HepG2 (cell line): ENCODE data around the gene SIVA1. TPM values are rescaled to one million over a fixed set of nuclear protein-coding genes. Genes with fewer than 3 reads are reported as not detected.

ENCODE experiments used
- FOXO1 ChIP-seq: sonication (generic); formaldehyde crosslinking; IDR thresholded peaks from 2 replicates; pipeline ENCODE4 v1.4.0; 2020; ENCODE audit warnings: missing genetic modification reagents
- HDAC6 ChIP-seq: fragments of 200-600 bp; sonication (generic); IDR thresholded peaks from 2 replicates; pipeline ENCODE4 v1.7.0; 2017; ENCODE audit warnings: mild to moderate bottlenecking, antibody characterized with exemption, low read length, low read depth
- HNRNPH1 ChIP-seq: fragments of 200-400 bp; formaldehyde crosslinking; optimal IDR thresholded peaks from 2 replicates; pipeline ENCODE3; 2017; ENCODE audit warnings: mild to moderate bottlenecking, low read depth, low read length
- KDM5A ChIP-seq: fragments of 200-600 bp; sonication (generic); IDR thresholded peaks from 2 replicates; pipeline ENCODE4 v1.7.0; 2018; ENCODE audit warnings: antibody characterized with exemption, mild to moderate bottlenecking, low read length, borderline replicate concordance
- SNAI1 ChIP-seq: sonication (generic); formaldehyde crosslinking; IDR thresholded peaks from 2 replicates; pipeline ENCODE4 v1.5.0; 2020; ENCODE audit warnings: mild to moderate bottlenecking, missing genetic modification reagents, borderline replicate concordance
- SRSF1 ChIP-seq: fragments of 200-400 bp; formaldehyde crosslinking; optimal IDR thresholded peaks from 2 replicates; pipeline ENCODE3; 2017; ENCODE audit warnings: mild to moderate bottlenecking, low read depth, low read length, moderate library complexity
- ZEB1 ChIP-seq: IDR thresholded peaks from 2 replicates; pipeline ENCODE4 v1.6.1; 2012; ENCODE audit warnings: mild to moderate bottlenecking, low read depth, inconsistent platforms; ENCODE audit not compliant: insufficient replicate concordance
- ZNF350 ChIP-seq: sonication (generic); formaldehyde crosslinking; IDR thresholded peaks from 2 replicates; pipeline ENCODE4 v1.4.0; 2020; ENCODE audit warnings: mild to moderate bottlenecking, low read depth, missing genetic modification reagents, borderline replicate concordance
- ZNF496 ChIP-seq: sonication (generic); formaldehyde crosslinking; IDR thresholded peaks from 2 replicates; pipeline ENCODE4 v1.8.1; 2023; ENCODE audit warnings: mild to moderate bottlenecking, moderate library complexity, missing genetic modification reagents; ENCODE audit not compliant: insufficient replicate concordance
- polyA plus RNA-seq, 8 experiments: library from polyadenylated mRNA; depleted of rRNA in 3 of 8; stranded (reverse) in 7 of 8; unstranded in 1 of 8; fragments of >200 nt; fragmentation: Illumina TruSeq in 4 of 8; extraction: Trizol in 4 of 8; gene quantifications; 2 replicates each; pipeline versions ENCODE4 v1.2.1 to v1.2.3, GENCODE V29; 2011 to 2016; ENCODE audit warnings: low read depth in 4 of 8, missing spikeins in 1 of 8, mixed read lengths in 1 of 8; ENCODE audit not compliant: insufficient read depth in 1 of 8
- total RNA-seq, 5 experiments: library from RNA; depleted of rRNA; stranded (reverse); fragments of >200 nt; fragmentation: Illumina TruSeq; extraction: Trizol; gene quantifications; 2 replicates each; pipeline ENCODE4 v1.2.3, GENCODE V29; 2016; ENCODE audit warnings: low read depth in 1 of 5
- TF ChIP-seq, protein P1 (sequence below): sonication (generic); formaldehyde crosslinking; IDR thresholded peaks from 2 replicates; pipeline ENCODE4 v1.4.0; 2020; ENCODE audit warnings: missing genetic modification reagents, borderline replicate concordance
- TF ChIP-seq, protein P2 (sequence below): sonication (generic); formaldehyde crosslinking; IDR thresholded peaks from 2 replicates; pipeline ENCODE4 v1.4.0; 2020; ENCODE audit warnings: missing genetic modification reagents, borderline replicate concordance
- TF ChIP-seq, protein P3 (sequence below): sonication (generic); formaldehyde crosslinking; IDR thresholded peaks from 2 replicates; pipeline ENCODE4 v1.9.0; 2021; ENCODE audit warnings: missing genetic modification reagents, borderline replicate concordance
- TF ChIP-seq, protein P4 (sequence below): sonication (generic); formaldehyde crosslinking; IDR thresholded peaks from 2 replicates; pipeline ENCODE4 v1.5.0; 2020; ENCODE audit warnings: missing genetic modification reagents

SIVA1 gene
- total and polyA plus RNA-seq, 2 of the 13 experiments (the other 11 are each of a cell fraction or from before 2014, with no cell fraction given) = 123 to 186 TPM

DNA sequence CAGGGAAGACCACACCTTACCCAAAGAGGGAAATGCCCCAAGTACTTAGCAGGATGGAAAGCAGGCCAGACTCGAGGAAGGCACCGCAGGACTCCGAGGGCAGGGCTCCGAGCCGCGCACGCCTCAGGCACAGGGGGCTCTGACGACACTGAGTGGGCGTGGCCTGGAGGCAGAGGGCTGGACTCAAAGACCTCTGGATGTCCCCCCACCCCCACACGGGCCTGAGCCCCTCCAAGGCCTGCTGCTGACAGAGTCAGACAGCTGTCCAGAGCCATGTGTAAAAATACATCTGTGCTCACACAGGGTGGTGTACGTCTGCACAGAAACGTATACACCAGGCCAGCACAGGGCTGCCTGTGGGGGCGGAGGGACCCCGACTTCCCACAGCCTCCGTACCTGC lies 41.2 kb downstream of the SIVA1 start (continued):
- TF ChIP-seq, protein P1, sequence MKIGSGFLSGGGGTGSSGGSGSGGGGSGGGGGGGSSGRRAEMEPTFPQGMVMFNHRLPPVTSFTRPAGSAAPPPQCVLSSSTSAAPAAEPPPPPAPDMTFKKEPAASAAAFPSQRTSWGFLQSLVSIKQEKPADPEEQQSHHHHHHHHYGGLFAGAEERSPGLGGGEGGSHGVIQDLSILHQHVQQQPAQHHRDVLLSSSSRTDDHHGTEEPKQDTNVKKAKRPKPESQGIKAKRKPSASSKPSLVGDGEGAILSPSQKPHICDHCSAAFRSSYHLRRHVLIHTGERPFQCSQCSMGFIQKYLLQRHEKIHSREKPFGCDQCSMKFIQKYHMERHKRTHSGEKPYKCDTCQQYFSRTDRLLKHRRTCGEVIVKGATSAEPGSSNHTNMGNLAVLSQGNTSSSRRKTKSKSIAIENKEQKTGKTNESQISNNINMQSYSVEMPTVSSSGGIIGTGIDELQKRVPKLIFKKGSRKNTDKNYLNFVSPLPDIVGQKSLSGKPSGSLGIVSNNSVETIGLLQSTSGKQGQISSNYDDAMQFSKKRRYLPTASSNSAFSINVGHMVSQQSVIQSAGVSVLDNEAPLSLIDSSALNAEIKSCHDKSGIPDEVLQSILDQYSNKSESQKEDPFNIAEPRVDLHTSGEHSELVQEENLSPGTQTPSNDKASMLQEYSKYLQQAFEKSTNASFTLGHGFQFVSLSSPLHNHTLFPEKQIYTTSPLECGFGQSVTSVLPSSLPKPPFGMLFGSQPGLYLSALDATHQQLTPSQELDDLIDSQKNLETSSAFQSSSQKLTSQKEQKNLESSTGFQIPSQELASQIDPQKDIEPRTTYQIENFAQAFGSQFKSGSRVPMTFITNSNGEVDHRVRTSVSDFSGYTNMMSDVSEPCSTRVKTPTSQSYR (CRISPR knock-in tag) = peak; percentile 24; the same call in 1 of the 2 replicates
- TF ChIP-seq ZNF350 = peak; percentile 54; the same call in 1 of the 2 replicates
- TF ChIP-seq, protein P2, sequence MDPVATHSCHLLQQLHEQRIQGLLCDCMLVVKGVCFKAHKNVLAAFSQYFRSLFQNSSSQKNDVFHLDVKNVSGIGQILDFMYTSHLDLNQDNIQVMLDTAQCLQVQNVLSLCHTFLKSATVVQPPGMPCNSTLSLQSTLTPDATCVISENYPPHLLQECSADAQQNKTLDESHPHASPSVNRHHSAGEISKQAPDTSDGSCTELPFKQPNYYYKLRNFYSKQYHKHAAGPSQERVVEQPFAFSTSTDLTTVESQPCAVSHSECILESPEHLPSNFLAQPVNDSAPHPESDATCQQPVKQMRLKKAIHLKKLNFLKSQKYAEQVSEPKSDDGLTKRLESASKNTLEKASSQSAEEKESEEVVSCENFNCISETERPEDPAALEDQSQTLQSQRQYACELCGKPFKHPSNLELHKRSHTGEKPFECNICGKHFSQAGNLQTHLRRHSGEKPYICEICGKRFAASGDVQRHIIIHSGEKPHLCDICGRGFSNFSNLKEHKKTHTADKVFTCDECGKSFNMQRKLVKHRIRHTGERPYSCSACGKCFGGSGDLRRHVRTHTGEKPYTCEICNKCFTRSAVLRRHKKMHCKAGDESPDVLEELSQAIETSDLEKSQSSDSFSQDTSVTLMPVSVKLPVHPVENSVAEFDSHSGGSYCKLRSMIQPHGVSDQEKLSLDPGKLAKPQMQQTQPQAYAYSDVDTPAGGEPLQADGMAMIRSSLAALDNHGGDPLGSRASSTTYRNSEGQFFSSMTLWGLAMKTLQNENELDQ (CRISPR knock-in tag) = no peak
- no peak for TF ChIP-seq SNAI1 (CRISPR knock-in tag)
- TF ChIP-seq KDM5A = no peak
- TF ChIP-seq ZNF496 (CRISPR knock-in tag) = no peak
- TF ChIP-seq SRSF1 = no peak
- TF ChIP-seq, protein P3, sequence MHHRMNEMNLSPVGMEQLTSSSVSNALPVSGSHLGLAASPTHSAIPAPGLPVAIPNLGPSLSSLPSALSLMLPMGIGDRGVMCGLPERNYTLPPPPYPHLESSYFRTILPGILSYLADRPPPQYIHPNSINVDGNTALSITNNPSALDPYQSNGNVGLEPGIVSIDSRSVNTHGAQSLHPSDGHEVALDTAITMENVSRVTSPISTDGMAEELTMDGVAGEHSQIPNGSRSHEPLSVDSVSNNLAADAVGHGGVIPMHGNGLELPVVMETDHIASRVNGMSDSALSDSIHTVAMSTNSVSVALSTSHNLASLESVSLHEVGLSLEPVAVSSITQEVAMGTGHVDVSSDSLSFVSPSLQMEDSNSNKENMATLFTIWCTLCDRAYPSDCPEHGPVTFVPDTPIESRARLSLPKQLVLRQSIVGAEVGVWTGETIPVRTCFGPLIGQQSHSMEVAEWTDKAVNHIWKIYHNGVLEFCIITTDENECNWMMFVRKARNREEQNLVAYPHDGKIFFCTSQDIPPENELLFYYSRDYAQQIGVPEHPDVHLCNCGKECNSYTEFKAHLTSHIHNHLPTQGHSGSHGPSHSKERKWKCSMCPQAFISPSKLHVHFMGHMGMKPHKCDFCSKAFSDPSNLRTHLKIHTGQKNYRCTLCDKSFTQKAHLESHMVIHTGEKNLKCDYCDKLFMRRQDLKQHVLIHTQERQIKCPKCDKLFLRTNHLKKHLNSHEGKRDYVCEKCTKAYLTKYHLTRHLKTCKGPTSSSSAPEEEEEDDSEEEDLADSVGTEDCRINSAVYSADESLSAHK (CRISPR knock-in tag) = no peak
- no peak for TF ChIP-seq HNRNPH1
- TF ChIP-seq HDAC6 = no peak
- no peak for TF ChIP-seq ZEB1
- no peak for TF ChIP-seq FOXO1 (CRISPR knock-in tag)
- TF ChIP-seq, protein P4, sequence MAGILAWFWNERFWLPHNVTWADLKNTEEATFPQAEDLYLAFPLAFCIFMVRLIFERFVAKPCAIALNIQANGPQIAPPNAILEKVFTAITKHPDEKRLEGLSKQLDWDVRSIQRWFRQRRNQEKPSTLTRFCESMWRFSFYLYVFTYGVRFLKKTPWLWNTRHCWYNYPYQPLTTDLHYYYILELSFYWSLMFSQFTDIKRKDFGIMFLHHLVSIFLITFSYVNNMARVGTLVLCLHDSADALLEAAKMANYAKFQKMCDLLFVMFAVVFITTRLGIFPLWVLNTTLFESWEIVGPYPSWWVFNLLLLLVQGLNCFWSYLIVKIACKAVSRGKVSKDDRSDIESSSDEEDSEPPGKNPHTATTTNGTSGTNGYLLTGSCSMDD (CRISPR knock-in tag) = no peak
- TF ChIP-seq, all 625 proteins: peak for 29
